ENCODE results near the gene CDYL.

CDYL gene

GRCh38 chr6:4883298-4883697 lies 107.1 kb downstream of the CDYL start:
- DNase-seq (ENCODE audit: low read depth), result no peak

GRCh38 chr6:4884646-4885340 lies 108.6 kb downstream of the CDYL start:
- no peak for DNase-seq (ENCODE audit: low read depth)

- no peak for DNase-seq (ENCODE audit: low read depth)
Measured at GRCh38 chr6:4885341-4885933, 109.2 kb downstream of the CDYL start.

- DNase-seq (ENCODE audit: low read depth), result no peak
Measured at GRCh38 chr6:4888841-4889240, 112.6 kb downstream of the CDYL start.

- no peak for DNase-seq (ENCODE audit: low read depth)
Measured at GRCh38 chr6:4889701-4890100, 113.5 kb downstream of the CDYL start.

- DNase-seq (ENCODE audit: low read depth), result no peak
Measured at GRCh38 chr6:4890191-4890590, 114.0 kb downstream of the CDYL start.

- no peak for DNase-seq (ENCODE audit: low read depth)
Measured at GRCh38 chr6:4890627-4891026, 114.4 kb downstream of the CDYL start.

- DNase-seq (ENCODE audit: low read depth), result no peak
Measured at GRCh38 chr6:4891141-4891540, 114.9 kb downstream of the CDYL start.

- no peak for DNase-seq (ENCODE audit: low read depth)
Measured at GRCh38 chr6:4892785-4893485, 116.7 kb downstream of the CDYL start.

- DNase-seq (ENCODE audit: low read depth), result no peak
Measured at GRCh38 chr6:4894049-4894448, 117.8 kb downstream of the CDYL start.

GRCh38 chr6:4895971-4896370 lies 119.8 kb downstream of the CDYL start:
- no peak for DNase-seq (ENCODE audit: low read depth)

GRCh38 chr6:4896401-4896800 lies 120.2 kb downstream of the CDYL start:
- no peak for DNase-seq (ENCODE audit: low read depth)

GRCh38 chr6:4899249-4900034 lies 123.2 kb downstream of the CDYL start:
- no peak for DNase-seq (ENCODE audit: low read depth)

GRCh38 chr6:4901386-4902061 lies 125.3 kb downstream of the CDYL start:
- DNase-seq (ENCODE audit: low read depth), result no peak

GRCh38 chr6:4902363-4902762 lies 126.2 kb downstream of the CDYL start:
- DNase-seq (ENCODE audit: low read depth), result no peak

GRCh38 chr6:4903121-4903520 lies 126.9 kb downstream of the CDYL start:
- DNase-seq (ENCODE audit: low read depth), result no peak

GRCh38 chr6:4903751-4904370 lies 127.7 kb downstream of the CDYL start:
- no peak for DNase-seq (ENCODE audit: low read depth)

- no peak for DNase-seq (ENCODE audit: low read depth)
Measured at GRCh38 chr6:4904461-4905025, 128.3 kb downstream of the CDYL start.

- DNase-seq (ENCODE audit: low read depth), result no peak
Measured at GRCh38 chr6:4905826-4906225, 129.6 kb downstream of the CDYL start.

- DNase-seq (ENCODE audit: low read depth), result no peak
Measured at GRCh38 chr6:4906293-4907276, 130.4 kb downstream of the CDYL start.

Data from activated T-helper 9 cell treated with anti-CD3 and anti-CD28 coated beads, Interleukin-2, amount 50 U/mL, for 16 hours (primary cell).